NB4 (cell line): Measurements from ENCODE around the gene KCNQ2.

ENCODE experiments used
- DNase-seq: peaks from one replicate; pipeline ENCODE4 v3.0.0; 2010; ENCODE audit warnings: low read depth
- H3K4me3 ChIP-seq: one replicate; pipeline ENCODE4 v1.5.1; 2011; ENCODE audit warnings: mild to moderate bottlenecking, low read depth, low read length, moderate library complexity
- CTCF ChIP-seq: IDR thresholded peaks from one replicate; pipeline ENCODE4 v1.5.1; 2012; ENCODE audit warnings: low read depth, low read length
- MAX ChIP-seq: IDR thresholded peaks from 2 replicates; pipeline ENCODE4 v1.6.1; 2011; ENCODE audit warnings: low read depth, low read length
- MYC ChIP-seq: IDR thresholded peaks from 2 replicates; pipeline ENCODE4 v1.6.1; 2011; ENCODE audit warnings: low read depth, low read length
- POLR2A ChIP-seq: IDR thresholded peaks from 2 replicates; pipeline ENCODE4 v1.6.1; 2011; ENCODE audit warnings: mild to moderate bottlenecking; ENCODE audit not compliant: insufficient read length; ENCODE audit errors: extremely low read depth

Gene KCNQ2

GRCh38 chr20:63377256-63377941 lies 95.1 kb downstream of the KCNQ2 start:
- DNase-seq: no peak
- H3K4me3 ChIP-seq: no peak overlapping the region
- TF ChIP-seq MAX: no peak
- TF ChIP-seq CTCF: no peak
- no peak for TF ChIP-seq POLR2A
- no peak for TF ChIP-seq MYC

GRCh38 chr20:63376283-63377250 lies 95.9 kb downstream of the KCNQ2 start:
- no peak for TF ChIP-seq CTCF
- no peak for TF ChIP-seq MYC
- TF ChIP-seq POLR2A: no peak
- no peak for TF ChIP-seq MAX
- no peak for DNase-seq
- H3K4me3 ChIP-seq: no peak overlapping the region

GRCh38 chr20:63375438-63375837 lies 97.0 kb downstream of the KCNQ2 start:
- TF ChIP-seq MAX (no peak), POLR2A (no peak), MYC (no peak), CTCF (no peak)
- H3K4me3 ChIP-seq: no peak overlapping the region
- DNase-seq: no peak

- DNase-seq: no peak
- TF ChIP-seq MAX (no peak), CTCF (no peak), MYC (no peak), POLR2A (no peak)
- no peak overlapping the region for H3K4me3 ChIP-seq
These were observed 98.0 kb downstream of the KCNQ2 start for GRCh38 chr20:63374504-63374903.

GRCh38 chr20:63373996-63374395 lies 98.5 kb downstream of the KCNQ2 start:
- H3K4me3 ChIP-seq: no peak overlapping the region
- DNase-seq: no peak
- TF ChIP-seq MAX: no peak
- no peak for TF ChIP-seq POLR2A
- TF ChIP-seq CTCF: no peak
- TF ChIP-seq MYC: no peak
